BJ (cell line): ENCODE measurements around the gene XYLB. TPM values are rescaled to one million over a fixed set of nuclear protein-coding genes. Genes with fewer than 3 reads are reported as not detected.

Experiments used
- CTCF ChIA-PET: fragments of 350-600 bp; formaldehyde crosslinking; extraction: SDS; loops from one replicate; lab custom pipeline; 2021; ENCODE audit warnings: antibody characterized with exemption, inconsistent platforms; lab: Yijun Ruan, JAX
- POLR2A ChIA-PET: fragments of 300-600 bp; sonication (Branson Sonifier 250); formaldehyde crosslinking; extraction: SDS; loops from one replicate; lab custom pipeline; 2021; ENCODE audit warnings: antibody characterized with exemption; lab: Charles Lee
- DNase-seq: peaks from one replicate; pipeline ENCODE4 v3.0.0-alpha.2; 2011; ENCODE audit warnings: low read depth
- H3K27me3 ChIP-seq: 2 replicates; pipeline ENCODE4 v1.6.0; 2011; ENCODE audit warnings: low read length; ENCODE audit not compliant: control insufficient read depth, insufficient read depth
- H3K36me3 ChIP-seq: 2 replicates; pipeline ENCODE4 v1.5.1; 2011; ENCODE audit warnings: low read length; ENCODE audit not compliant: control insufficient read depth, insufficient read depth
- H3K4me3 ChIP-seq: 2 replicates; pipeline ENCODE4 v1.5.1; 2011; ENCODE audit warnings: low read depth, mild to moderate bottlenecking, control low read depth, low read length
- CTCF ChIP-seq: IDR thresholded peaks from 2 replicates; pipeline ENCODE4 v1.5.1; 2011; ENCODE audit warnings: low read depth, mild to moderate bottlenecking, control low read depth, inconsistent platforms, low read length, moderate library complexity; ENCODE audit not compliant: insufficient read depth
- polyA plus RNA-seq: library from polyadenylated mRNA; depleted of rRNA; stranded (reverse); fragments of >200 nt; gene quantifications from 2 replicates; pipeline ENCODE4 v1.2.3, GENCODE V29; 2011

Gene XYLB
- polyA plus RNA-seq, 1 experiment, result 3.0 TPM

GRCh38 chr3:38334142-38335055 lies 12.2 kb upstream of the XYLB start:
- CTCF ChIA-PET, result interaction anchor here (0.6 to 3.9 kb wide), 6 partner anchors 10 to 162 kb away, joined by 3 to 34 read pairs (median 4); partner anchors contain the start of gene XYLB

GRCh38 chr3:38335263-38335662 lies 11.3 kb upstream of the XYLB start:
- ChIA-PET POLR2A (no interaction called here), CTCF (interaction anchor here (0.6 to 3.9 kb wide), 5 partner anchors 9 to 162 kb away, joined by 3 to 34 read pairs (median 4); partner anchors contain the start of gene XYLB)
- Histone ChIP-seq H3K4me3 (no peak overlapping the region), H3K36me3 (no peaks in the 10 kb centered on the region), H3K27me3 (no peaks in the 10 kb centered on the region; the same call in 1 of the 2 replicates)
- DNase-seq, result no peak
- TF ChIP-seq CTCF, result no peak

More at GRCh38 chr3:38334142-38335055, 12.2 kb upstream of the XYLB start:
- Histone ChIP-seq H3K27me3 (no peaks in the 10 kb centered on the region; the same call in 1 of the 2 replicates), H3K4me3 (no peak overlapping the region), H3K36me3 (no peaks in the 10 kb centered on the region)
- no peak for DNase-seq
- no peak for TF ChIP-seq CTCF
- POLR2A ChIA-PET, result no interaction called here

GRCh38 chr3:38337703-38338102 lies 8.9 kb upstream of the XYLB start:
- CTCF ChIA-PET, result interaction anchor here (0.7 to 2.2 kb wide), 2 partner anchors 9 to 219 kb away, joined by 6 to 9 read pairs; partner anchors contain the start of gene XYLB

GRCh38 chr3:38343797-38344594 lies 2.6 kb upstream of the XYLB start:
- DNase-seq, result no peak
- CTCF ChIA-PET, result interaction anchor here (0.7 to 6.9 kb wide), 6 partner anchors 9 to 371 kb away, joined by 3 to 112 read pairs (median 3); no protein-coding TSS in a partner anchor

More at GRCh38 chr3:38337703-38338102, 8.9 kb upstream of the XYLB start:
- H3K36me3 ChIP-seq, result no peaks in the 10 kb centered on the region
- TF ChIP-seq CTCF, result no peak
- H3K27me3 ChIP-seq, result no peaks in the 10 kb centered on the region; the same call in 1 of the 2 replicates
- no peak for DNase-seq
- POLR2A ChIA-PET, result no interaction called here
- no peak overlapping the region for H3K4me3 ChIP-seq

More at GRCh38 chr3:38343797-38344594, 2.6 kb upstream of the XYLB start:
- Histone ChIP-seq H3K4me3 (no peak overlapping the region), H3K27me3 (no peaks in the 10 kb centered on the region), H3K36me3 (no peaks in the 10 kb centered on the region)
- POLR2A ChIA-PET, result no interaction called here
- TF ChIP-seq CTCF, result no peak
